Spleen (tissue), 11 donors: ENCODE results near the gene DNHD1. TPM values are rescaled to one million over a fixed set of nuclear protein-coding genes. Genes with fewer than 3 reads are reported as not detected.

Experiments
- DNase-seq: peaks from one replicate; pipeline ENCODE4 v3.0.0-alpha.2; 2020
- H3K27ac ChIP-seq, 8 donors: fragments of 200-600 bp; sonication (generic) in 7 of 8; 1 replicate in 4 of 8; 2 replicates in 4 of 8; pipeline versions ENCODE4 v1.5.0 to v1.8.0; 2016 to 2021; ENCODE audit warnings: inconsistent platforms in 4 of 8, mild to moderate bottlenecking in 4 of 8, moderate library complexity in 1 of 8
- H3K27me3 ChIP-seq, 7 donors: fragments of 200-600 bp; sonication (generic) in 6 of 7; replicated peaks in 1 of 7; 1 replicate in 4 of 7; 2 replicates in 3 of 7; pipeline versions ENCODE4 v1.5.0 to v1.8.0; 2016 to 2021; ENCODE audit warnings: inconsistent platforms in 3 of 7, mild to moderate bottlenecking in 1 of 7
- H3K36me3 ChIP-seq, 6 donors: fragments of 200-600 bp; sonication (generic) in 5 of 6; 1 replicate in 4 of 6; 2 replicates in 2 of 6; pipeline versions ENCODE4 v1.5.0 to v1.8.0; 2016 to 2021; ENCODE audit warnings: inconsistent platforms in 2 of 6
- H3K4me1 ChIP-seq, 6 donors: fragments of 200-600 bp; sonication (generic) in 5 of 6; 1 replicate in 3 of 6; 2 replicates in 3 of 6; pipeline versions ENCODE4 v1.5.0 to v1.8.0; 2016 to 2021; ENCODE audit warnings: inconsistent platforms in 3 of 6
- H3K4me3 ChIP-seq, 8 donors: fragments of 200-600 bp; sonication (generic) in 7 of 8; 1 replicate in 4 of 8; 2 replicates in 4 of 8; pipeline versions ENCODE4 v1.5.0 to v1.8.0; 2016 to 2021; ENCODE audit warnings: inconsistent platforms in 4 of 8, mild to moderate bottlenecking in 4 of 8, moderate library complexity in 2 of 8
- H3K9me3 ChIP-seq, 8 donors: fragments of 200-600 bp; sonication (generic) in 7 of 8; 1 replicate in 4 of 8; 2 replicates in 4 of 8; pipeline versions ENCODE4 v1.5.0 to v1.8.0; 2016 to 2021; ENCODE audit warnings: inconsistent platforms in 4 of 8
- POLR2A ChIP-seq, 3 donors: fragments of 450-650 bp; IDR thresholded peaks; one replicate each; pipeline ENCODE4 v1.5.1; 2017; ENCODE audit warnings: antibody characterized with exemption in 3 of 3, mild to moderate bottlenecking in 1 of 3
- POLR2AphosphoS5 ChIP-seq, 3 donors: sonication (generic); formaldehyde crosslinking; IDR thresholded peaks; one replicate each; pipeline ENCODE4 v1.5.1; 2017; ENCODE audit warnings: antibody characterized with exemption in 3 of 3
- WGBS, 5 donors: extraction: QIAGEN DNeasy Blood & Tissue Kit in 3 of 5; methylation state at CpG; one replicate each; pipeline versions ENCODE4 v1.1.5 to v1.1.7; 2013 to 2018; 5-methylcytosine and 5-hydroxymethylcytosine counted together
- intact Hi-C: fragments of 100-400 bp; cut with DNase I; formaldehyde crosslinking; loops from one replicate; pipeline ENCODE4 v1.15.0; 2023; ENCODE audit warnings: low total_unique reads
- polyA plus RNA-seq, 3 donors: library from polyadenylated mRNA; stranded (reverse); fragments of 200-250 nt; gene quantifications; one replicate each; pipeline ENCODE4 v1.2.1, GENCODE V29; 2013
- total RNA-seq, 7 donors: library from RNA; depleted of rRNA in 3 of 7; stranded (reverse); fragments of >200 nt in 3 of 7; fragmentation: NEBNext Ultra II Directional in 4 of 7; extraction: Animal tissue kit (Norgen Biotek cat#: 25700) in 4 of 7; gene quantifications; one replicate each; pipeline versions ENCODE4 v1.1.0 to v1.2.1, GENCODE V29; 2016 to 2021
- TF ChIP-seq, protein P1 (sequence below), 11 experiments: fragments of 200-600 bp in 7 of 11; fragments of 450-650 bp in 4 of 11; sonication (generic) in 4 of 11; IDR thresholded peaks in 8 of 11; conservative IDR thresholded peaks in 3 of 11; 1 replicate in 7 of 11; 2 replicates in 4 of 11; pipeline versions ENCODE4 v1.4.0 to v1.8.0; 2016 to 2021; ENCODE audit warnings: antibody characterized with exemption in 11 of 11, inconsistent platforms in 4 of 11, mild to moderate bottlenecking in 1 of 11
- donor health status: healthy with polysubstance abuse.
- donor health status: DM: no; HTN: no; CAD: no; lungs with moderate emphysema.
- donor health status: DM: no; HTN: no; CAD: no.
- donor health status: Bipolar disorder and iron deficiency.
- donor health status: healthy.
- donor health status: DM: no; HTN: no; CAD: no.
- donor health status: DM: yes; HTN: yes; CAD: no.

The DNHD1 gene
- total and polyA plus RNA-seq, 10 donors = 6.0 to 40.7 (median 25.8) TPM

DNA sequence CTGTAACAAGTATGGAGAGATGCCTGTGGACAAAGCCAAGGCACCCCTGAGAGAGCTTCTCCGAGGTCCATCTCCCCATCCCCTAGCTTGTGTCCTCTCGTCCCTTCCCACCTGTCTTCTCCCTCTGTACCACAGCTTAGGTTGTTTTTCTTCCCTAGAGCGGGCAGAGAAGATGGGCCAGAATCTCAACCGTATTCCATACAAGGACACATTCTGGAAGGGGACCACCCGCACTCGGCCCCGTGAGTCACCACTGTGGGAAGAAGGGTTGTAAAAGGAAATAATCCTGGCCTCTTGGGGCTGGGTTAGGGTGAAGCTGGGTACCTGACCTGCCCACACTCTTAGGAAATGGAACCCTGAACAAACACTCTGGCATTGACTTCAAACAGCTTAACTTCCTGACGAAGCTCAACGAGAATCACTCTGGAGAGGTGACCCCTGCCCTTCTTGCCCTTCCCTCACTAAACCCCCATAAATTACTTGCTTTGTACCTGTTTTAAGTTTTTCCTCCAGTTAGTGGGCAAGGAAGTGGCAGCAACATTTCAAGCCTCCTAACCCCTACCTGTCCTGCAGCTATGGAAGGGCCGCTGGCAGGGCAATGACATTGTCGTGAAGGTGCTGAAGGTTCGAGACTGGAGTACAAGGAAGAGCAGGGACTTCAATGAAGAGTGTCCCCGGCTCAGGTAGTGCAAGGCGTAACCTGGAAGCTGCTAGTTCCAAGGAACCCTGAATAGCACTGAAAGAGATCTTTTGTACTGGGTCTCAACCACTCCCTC is 111.8 kb downstream of the DNHD1 start:
- no peaks in the 10 kb centered on the region for H3K27me3 ChIP-seq
- H3K27ac ChIP-seq = peak overlapping the region in 7 of 8 donors; percentile 5 to 98 (median 94)
- TF ChIP-seq POLR2AphosphoS5 (IDR thresholded peaks at IDR 0.05) = no peak
- no peak for TF ChIP-seq POLR2A (IDR thresholded peaks at IDR 0.05)
- TF ChIP-seq, protein P1, sequence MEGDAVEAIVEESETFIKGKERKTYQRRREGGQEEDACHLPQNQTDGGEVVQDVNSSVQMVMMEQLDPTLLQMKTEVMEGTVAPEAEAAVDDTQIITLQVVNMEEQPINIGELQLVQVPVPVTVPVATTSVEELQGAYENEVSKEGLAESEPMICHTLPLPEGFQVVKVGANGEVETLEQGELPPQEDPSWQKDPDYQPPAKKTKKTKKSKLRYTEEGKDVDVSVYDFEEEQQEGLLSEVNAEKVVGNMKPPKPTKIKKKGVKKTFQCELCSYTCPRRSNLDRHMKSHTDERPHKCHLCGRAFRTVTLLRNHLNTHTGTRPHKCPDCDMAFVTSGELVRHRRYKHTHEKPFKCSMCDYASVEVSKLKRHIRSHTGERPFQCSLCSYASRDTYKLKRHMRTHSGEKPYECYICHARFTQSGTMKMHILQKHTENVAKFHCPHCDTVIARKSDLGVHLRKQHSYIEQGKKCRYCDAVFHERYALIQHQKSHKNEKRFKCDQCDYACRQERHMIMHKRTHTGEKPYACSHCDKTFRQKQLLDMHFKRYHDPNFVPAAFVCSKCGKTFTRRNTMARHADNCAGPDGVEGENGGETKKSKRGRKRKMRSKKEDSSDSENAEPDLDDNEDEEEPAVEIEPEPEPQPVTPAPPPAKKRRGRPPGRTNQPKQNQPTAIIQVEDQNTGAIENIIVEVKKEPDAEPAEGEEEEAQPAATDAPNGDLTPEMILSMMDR (IDR thresholded peaks at IDR 0.05 in 8 of 11, conservative IDR thresholded peaks at IDR 0.05 in 3 of 11) = no peak
- H3K9me3 ChIP-seq = no peaks in the 10 kb centered on the region
- H3K4me1 ChIP-seq = peaks cover 61 to 93% (median 83%) of the 10 kb centered on the region in 6 donors
- intact Hi-C loops = no loop called here
- no peak overlapping the region for H3K4me3 ChIP-seq
- 80 to 90% (median 90%) methylated on average over 14 of the region's 14 CpGs for whole genome bisulfite sequencing, 5 donors
- peaks cover 9 to 61% (median 39%) of the 10 kb centered on the region in 6 donors for H3K36me3 ChIP-seq
- no peak for DNase-seq

DNA sequence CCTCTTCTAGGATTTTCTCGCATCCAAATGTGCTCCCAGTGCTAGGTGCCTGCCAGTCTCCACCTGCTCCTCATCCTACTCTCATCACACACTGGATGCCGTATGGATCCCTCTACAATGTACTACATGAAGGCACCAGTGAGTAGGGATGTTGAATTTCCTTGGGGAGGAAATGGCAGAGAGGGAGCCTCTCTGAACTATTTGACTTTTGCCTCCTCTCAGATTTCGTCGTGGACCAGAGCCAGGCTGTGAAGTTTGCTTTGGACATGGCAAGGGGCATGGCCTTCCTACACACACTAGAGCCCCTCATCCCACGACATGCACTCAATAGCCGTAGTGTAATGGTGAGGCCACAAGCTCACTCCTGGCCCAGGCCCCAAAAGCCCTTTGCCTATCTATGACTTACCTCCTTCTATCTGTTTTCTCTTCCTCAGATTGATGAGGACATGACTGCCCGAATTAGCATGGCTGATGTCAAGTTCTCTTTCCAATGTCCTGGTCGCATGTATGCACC is 112.5 kb downstream of the DNHD1 start:
- intact Hi-C loops = no loop called here
- Histone ChIP-seq H3K4me3 (no peak overlapping the region), H3K9me3 (no peaks in the 10 kb centered on the region), H3K27me3 (no peaks in the 10 kb centered on the region), H3K36me3 (peaks cover 9 to 68% (median 44%) of the 10 kb centered on the region in 6 donors), H3K27ac (peak overlapping the region in 6 of 8 donors; percentile 22 to 98 (median 96)), H3K4me1 (peaks cover 60 to 94% (median 80%) of the 10 kb centered on the region in 6 donors)
- TF ChIP-seq, protein P1 (IDR thresholded peaks at IDR 0.05 in 8 of 11, conservative IDR thresholded peaks at IDR 0.05 in 3 of 11) = no peak
- TF ChIP-seq POLR2A (IDR thresholded peaks at IDR 0.05) (no peak), POLR2AphosphoS5 (IDR thresholded peaks at IDR 0.05) (no peak)
- no peak for DNase-seq
- WGBS, 5 donors = 76 to 89% (median 80%) methylated on average over 8 of the region's 8 CpGs

DNA sequence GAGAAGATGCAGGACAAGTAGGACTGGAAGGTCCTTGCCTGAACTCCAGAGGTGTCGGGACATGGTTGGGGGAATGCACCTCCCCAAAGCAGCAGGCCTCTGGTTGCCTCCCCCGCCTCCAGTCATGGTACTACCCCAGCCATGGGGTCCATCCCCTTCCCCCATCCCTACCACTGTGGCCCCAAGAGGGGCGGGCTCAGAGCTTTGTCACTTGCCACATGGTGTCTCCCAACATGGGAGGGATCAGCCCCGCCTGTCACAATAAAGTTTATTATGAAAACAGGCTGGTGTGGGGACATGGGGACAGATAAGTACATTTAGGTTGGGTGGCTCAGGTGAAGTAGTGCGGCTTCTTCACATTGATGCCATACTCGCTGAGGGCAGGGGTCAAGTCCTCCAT is 113.5 kb downstream of the DNHD1 start:
- H3K27ac ChIP-seq = peak overlapping the region in 6 of 8 donors; percentile 36 to 100 (median 98)
- 87 to 96% (median 91%) methylated on average over 6 of the region's 6 CpGs for WGBS, 5 donors
- intact Hi-C loops = no loop called here
- peak overlapping the region in 4 of 8 donors; percentile 64 to 92 (median 72) for H3K4me3 ChIP-seq
- H3K4me1 ChIP-seq = peaks cover 50 to 94% (median 69%) of the 10 kb centered on the region in 6 donors
- TF ChIP-seq, protein P1 (IDR thresholded peaks at IDR 0.05 in 8 of 11, conservative IDR thresholded peaks at IDR 0.05 in 3 of 11) = no peak
- TF ChIP-seq POLR2AphosphoS5 (IDR thresholded peaks at IDR 0.05) = peak in 1 of 3 donors; percentile 33
- no peaks in the 10 kb centered on the region for H3K27me3 ChIP-seq
- DNase-seq = peak; percentile 80
- H3K9me3 ChIP-seq = no peaks in the 10 kb centered on the region
- H3K36me3 ChIP-seq = peaks cover 9 to 73% (median 54%) of the 10 kb centered on the region in 6 donors
